NCI-H1694 (cell line): ENCODE data around the gene EIF3J.
"Not testable (repeated sequence)": the region's sequence is repeated elsewhere in the genome, so short reads cannot be mapped to it uniquely, and the experiment has no call there.

Source experiments
- DNase-seq: peaks from one replicate; lab custom pipeline; 2025; lab: John Stamatoyannopoulos, UW

The EIF3J gene

GRCh38 chr15:44536962-44537734, at the start of gene EIF3J:
TSS of gene EIF3J (plus strand) at chr15:44537147. CDS start at chr15:44537195, 48 bp downstream.
- DNase-seq, result peak; percentile 87

GRCh38 chr15:44489464-44489863, 47.5 kb upstream of the EIF3J start:
- DNase-seq, result no peak

GRCh38 chr15:44490622-44491021, 46.3 kb upstream of the EIF3J start:
- DNase-seq, result no peak

- DNase-seq, result no peak
Measured at GRCh38 chr15:44492040-44492439, 44.9 kb upstream of the EIF3J start.

GRCh38 chr15:44492672-44493071, 44.3 kb upstream of the EIF3J start:
- DNase-seq, result no peak

- no peak for DNase-seq
Measured at GRCh38 chr15:44495562-44495961, 41.4 kb upstream of the EIF3J start.

GRCh38 chr15:44500555-44500954, 36.4 kb upstream of the EIF3J start:
- DNase-seq, result no peak

GRCh38 chr15:44501768-44502366, 35.1 kb upstream of the EIF3J start:
- no peak for DNase-seq

- DNase-seq, result no peak
Measured at GRCh38 chr15:44516436-44516835, 20.5 kb upstream of the EIF3J start.

GRCh38 chr15:44519537-44519936, 17.4 kb upstream of the EIF3J start:
- DNase-seq, result no peak

GRCh38 chr15:44525018-44525417, 11.9 kb upstream of the EIF3J start:
- DNase-seq, result no peak

GRCh38 chr15:44527241-44527640, 9.7 kb upstream of the EIF3J start:
- no peak for DNase-seq

- no peak for DNase-seq
Measured at GRCh38 chr15:44529864-44530604, 6.9 kb upstream of the EIF3J start.

- no peak for DNase-seq
Measured at GRCh38 chr15:44530653-44531052, 6.3 kb upstream of the EIF3J start.

- DNase-seq, result not testable (repeated sequence)
Measured at GRCh38 chr15:44532275-44532674, 4.7 kb upstream of the EIF3J start.

GRCh38 chr15:44532689-44533088, 4.3 kb upstream of the EIF3J start:
- DNase-seq, result no peak

- DNase-seq, result no peak
Measured at GRCh38 chr15:44535092-44535491, 1.9 kb upstream of the EIF3J start.

GRCh38 chr15:44535523-44536301, 1.2 kb upstream of the EIF3J start:
- no peak for DNase-seq

- peak; percentile 87 for DNase-seq
Measured at GRCh38 chr15:44536302-44536961, 515 bp upstream of the EIF3J start.

- no peak for DNase-seq
Measured at GRCh38 chr15:44537735-44538240, 841 bp downstream of the EIF3J start.

GRCh38 chr15:44541282-44541958, 4.5 kb downstream of the EIF3J start:
- no peak for DNase-seq
